SJSA1 (cell line): ENCODE data around the gene RGS6. TPM values are rescaled to one million over a fixed set of nuclear protein-coding genes. Genes with fewer than 3 reads are reported as not detected.

ENCODE experiments used
- DNase-seq, 2 experiments: peaks; one replicate each; pipeline ENCODE4 v3.0.0-alpha.2; 2015 to 2020; ENCODE audit warnings: low spot score in 2 of 2, low read depth in 1 of 2
- H3K27ac ChIP-seq: fragments of 250-450 bp; sonication (Bioruptor Pico); 2 replicates; pipeline ENCODE4 v1.5.1; 2020; ENCODE audit warnings: mild to moderate bottlenecking, moderate library complexity
- H3K27me3 ChIP-seq: fragments of 250-450 bp; sonication (Bioruptor Pico); replicated peaks from 2 replicates; pipeline ENCODE4 v1.5.1; 2020; ENCODE audit warnings: mild to moderate bottlenecking, moderate library complexity
- H3K36me3 ChIP-seq: fragments of 250-450 bp; sonication (Bioruptor Pico); 2 replicates; pipeline ENCODE4 v1.5.1; 2020; ENCODE audit warnings: mild to moderate bottlenecking
- H3K4me1 ChIP-seq: fragments of 250-450 bp; sonication (Bioruptor Pico); replicated peaks from 2 replicates; pipeline ENCODE4 v1.6.1; 2021; ENCODE audit warnings: mild to moderate bottlenecking
- H3K4me3 ChIP-seq: fragments of 250-450 bp; sonication (Bioruptor Pico); 2 replicates; pipeline ENCODE4 v1.5.1; 2020; ENCODE audit warnings: mild to moderate bottlenecking
- H3K9me3 ChIP-seq: fragments of 250-450 bp; sonication (Bioruptor Pico); replicated peaks from 2 replicates; pipeline ENCODE4 v1.5.1; 2020; ENCODE audit warnings: mild to moderate bottlenecking
- total RNA-seq: library from RNA; depleted of rRNA; stranded (reverse); fragments of >200 nt; shearing (Covaris generic); gene quantifications from 2 replicates; pipeline ENCODE4 v1.2.3, GENCODE V29; 2014

RGS6 gene
- total RNA-seq, 1 experiment from 2014 or later = not detected

DNA sequence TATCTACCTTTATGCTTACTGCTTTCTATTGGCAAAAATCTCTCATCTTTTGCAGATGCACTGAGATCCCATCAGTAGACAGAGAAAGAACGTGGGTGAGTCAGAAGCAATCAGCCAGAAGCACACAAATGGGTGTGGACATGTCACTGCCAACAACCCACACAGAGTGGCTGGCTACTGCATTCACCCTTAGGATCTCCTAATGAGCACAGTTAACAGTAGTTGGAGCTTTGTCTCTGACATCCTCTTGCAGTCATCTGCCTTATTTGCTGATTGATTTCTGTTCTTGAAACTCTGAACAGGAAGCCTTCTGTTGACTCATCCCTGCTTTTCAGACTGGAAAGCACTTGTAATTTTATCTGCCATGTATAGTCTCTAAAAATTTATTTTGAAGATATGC, 117.2 kb downstream of the RGS6 start:
- DNase-seq = no peak
- Histone ChIP-seq H3K4me1 (no peaks in the 10 kb centered on the region), H3K9me3 (no peaks in the 10 kb centered on the region), H3K4me3 (no peak overlapping the region), H3K27me3 (no peaks in the 10 kb centered on the region), H3K27ac (no peak overlapping the region), H3K36me3 (no peaks in the 10 kb centered on the region)

DNA sequence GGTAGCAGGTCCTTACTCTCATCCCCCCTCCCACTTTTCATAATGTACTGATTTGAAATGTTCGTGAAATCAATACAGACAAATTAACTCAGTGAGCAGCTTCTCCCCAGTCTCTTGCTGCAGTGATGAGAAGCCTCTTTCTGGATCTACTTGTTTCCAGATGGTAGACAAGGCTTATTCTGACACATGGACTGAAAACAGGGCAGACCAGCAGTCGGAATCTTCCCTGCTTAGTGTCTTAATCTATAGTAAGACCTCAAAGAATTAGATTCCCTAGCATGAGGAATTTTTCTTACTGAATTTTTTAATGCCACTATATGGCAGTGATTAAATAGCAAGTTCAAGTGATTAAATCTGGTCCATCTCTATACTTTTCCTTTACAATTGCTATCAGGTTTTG, 120.1 kb downstream of the RGS6 start:
- Histone ChIP-seq H3K36me3 (no peaks in the 10 kb centered on the region), H3K27me3 (no peaks in the 10 kb centered on the region)

DNA sequence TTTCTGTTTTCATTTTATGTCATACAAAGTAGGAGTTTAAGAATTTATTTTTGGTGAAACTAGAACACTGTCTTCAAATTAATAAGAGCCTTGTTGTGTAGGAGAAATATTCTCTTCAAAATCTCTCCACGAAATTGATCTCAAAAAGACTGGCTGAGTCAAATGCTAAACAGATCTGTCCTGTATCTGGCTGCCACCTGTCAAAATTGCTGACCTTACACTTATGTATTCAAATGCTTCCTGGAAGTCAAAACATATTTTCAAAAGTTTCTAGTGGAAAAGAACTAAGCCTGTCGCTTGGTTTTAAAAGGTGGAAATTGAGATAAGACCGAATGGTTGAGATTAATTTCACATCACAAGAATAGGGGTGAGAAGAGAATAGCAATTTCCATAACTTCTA, 121.4 kb downstream of the RGS6 start:
- Histone ChIP-seq H3K4me1 (no peaks in the 10 kb centered on the region), H3K9me3 (no peaks in the 10 kb centered on the region), H3K27ac (no peak overlapping the region), H3K4me3 (no peak overlapping the region), H3K27me3 (no peaks in the 10 kb centered on the region; the same call in 1 of the 2 replicates), H3K36me3 (no peaks in the 10 kb centered on the region)
- DNase-seq = no peak

More for the DNA sequence above, 120.1 kb downstream of the RGS6 start:
- Histone ChIP-seq H3K4me3 (no peak overlapping the region), H3K4me1 (no peaks in the 10 kb centered on the region), H3K27ac (no peak overlapping the region), H3K9me3 (no peaks in the 10 kb centered on the region)
- DNase-seq = no peak

DNA sequence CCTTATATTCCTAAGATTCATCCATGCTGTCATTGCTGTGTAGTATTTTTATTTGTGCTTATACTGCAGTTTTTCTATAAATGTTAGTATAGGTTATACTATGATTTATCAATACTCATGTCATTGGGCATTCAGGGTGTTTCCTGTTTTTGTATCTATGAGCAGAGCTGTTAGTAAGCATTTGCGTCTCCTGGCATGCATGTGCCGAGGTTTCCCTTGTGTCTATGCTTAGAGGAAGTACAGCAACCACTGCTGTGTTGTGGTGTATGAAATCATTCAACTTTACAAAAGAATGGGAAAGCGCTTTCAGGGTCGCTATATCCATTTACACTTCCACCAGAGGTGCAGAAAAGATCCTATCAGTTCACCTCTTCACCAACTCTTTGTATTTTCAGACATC, 122.7 kb downstream of the RGS6 start:
- no peaks in the 10 kb centered on the region; the same call in 1 of the 2 replicates for H3K27me3 ChIP-seq
- no peaks in the 10 kb centered on the region for H3K4me1 ChIP-seq
- no peak overlapping the region for H3K27ac ChIP-seq
- no peak overlapping the region for H3K4me3 ChIP-seq
- no peak for DNase-seq
- H3K9me3 ChIP-seq = no peaks in the 10 kb centered on the region
- H3K36me3 ChIP-seq = no peaks in the 10 kb centered on the region

DNA sequence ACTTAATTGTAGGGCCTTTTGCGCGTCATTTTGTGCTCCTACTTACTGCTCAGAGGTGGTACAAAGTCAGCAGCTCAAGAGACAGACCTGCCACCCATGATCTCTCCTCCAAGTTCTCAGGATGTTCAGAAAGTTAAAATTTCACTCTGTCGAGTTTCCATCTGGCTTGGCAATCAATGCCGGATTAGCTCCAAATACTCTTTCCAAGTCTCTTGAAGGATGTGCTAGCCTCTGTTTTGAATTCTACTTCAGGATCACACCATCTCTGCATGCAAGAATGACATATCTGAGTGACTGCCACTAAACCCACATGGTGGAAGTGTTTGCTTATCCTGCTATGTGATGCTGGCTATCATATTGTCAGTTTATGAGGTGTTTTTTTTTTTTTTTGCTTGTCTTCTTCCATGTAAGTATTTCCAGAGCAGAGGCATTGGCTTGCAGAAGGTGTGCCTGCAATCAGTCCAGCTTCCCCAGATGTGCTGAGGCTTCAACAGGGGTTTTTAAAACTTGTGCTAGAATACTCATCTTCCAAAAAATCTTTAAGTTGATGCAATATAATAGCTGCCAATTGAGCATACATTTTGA, 125.6 kb downstream of the RGS6 start:
- H3K36me3 ChIP-seq = no peaks in the 10 kb centered on the region
- H3K27ac ChIP-seq = no peak overlapping the region
- no peaks in the 10 kb centered on the region for H3K4me1 ChIP-seq
- H3K9me3 ChIP-seq = no peaks in the 10 kb centered on the region
- no peaks in the 10 kb centered on the region; the same call in 1 of the 2 replicates for H3K27me3 ChIP-seq
- no peak for DNase-seq
- no peak overlapping the region for H3K4me3 ChIP-seq

DNA sequence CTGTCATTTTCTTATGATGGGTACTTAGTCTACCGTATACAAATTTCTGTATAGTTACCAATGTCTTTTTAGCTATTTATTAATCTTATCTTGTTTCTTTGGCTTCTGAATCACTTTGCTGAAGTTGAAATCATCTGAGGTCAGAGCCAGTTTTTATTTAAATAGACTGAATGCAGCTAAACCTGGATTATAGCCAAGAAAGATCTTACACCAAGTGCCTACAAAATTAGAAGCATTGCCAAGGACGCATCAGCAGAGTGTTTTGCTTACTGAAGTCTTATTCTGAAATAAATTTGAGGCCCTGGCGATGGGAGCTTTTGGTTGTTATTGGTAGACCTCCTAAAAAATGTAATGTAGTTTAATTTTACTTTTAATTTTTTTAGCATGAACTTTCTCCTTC, 128.2 kb downstream of the RGS6 start:
- Histone ChIP-seq H3K27ac (no peak overlapping the region), H3K9me3 (no peaks in the 10 kb centered on the region), H3K36me3 (no peaks in the 10 kb centered on the region)

DNA sequence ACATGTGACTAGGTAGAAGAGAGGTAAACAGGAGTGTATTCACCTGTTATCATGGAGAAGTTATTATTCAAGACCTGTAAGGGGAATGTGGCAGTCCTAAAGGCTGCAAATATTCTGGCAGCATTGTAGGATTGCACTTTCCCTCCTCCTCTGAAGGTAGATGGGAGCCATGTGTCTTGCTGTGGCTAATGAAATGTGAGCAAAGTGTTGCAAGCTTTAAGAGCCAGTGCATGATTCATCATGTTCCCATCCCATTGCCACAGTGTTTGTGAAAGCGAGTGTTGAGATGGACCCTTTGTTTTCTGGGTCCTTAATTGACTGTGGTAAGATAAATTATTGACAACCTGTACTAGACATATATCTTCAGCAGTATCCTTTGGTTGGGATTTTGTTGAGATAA, 128.7 kb downstream of the RGS6 start:
- no peak for DNase-seq
- Histone ChIP-seq H3K27ac (no peak overlapping the region), H3K27me3 (no peaks in the 10 kb centered on the region; the same call in 1 of the 2 replicates), H3K4me1 (no peaks in the 10 kb centered on the region), H3K4me3 (no peak overlapping the region), H3K36me3 (no peaks in the 10 kb centered on the region), H3K9me3 (no peaks in the 10 kb centered on the region)

More for the DNA sequence above, 128.2 kb downstream of the RGS6 start:
- Histone ChIP-seq H3K4me3 (no peak overlapping the region), H3K4me1 (no peaks in the 10 kb centered on the region), H3K27me3 (no peaks in the 10 kb centered on the region; the same call in 1 of the 2 replicates)
- no peak for DNase-seq

DNA sequence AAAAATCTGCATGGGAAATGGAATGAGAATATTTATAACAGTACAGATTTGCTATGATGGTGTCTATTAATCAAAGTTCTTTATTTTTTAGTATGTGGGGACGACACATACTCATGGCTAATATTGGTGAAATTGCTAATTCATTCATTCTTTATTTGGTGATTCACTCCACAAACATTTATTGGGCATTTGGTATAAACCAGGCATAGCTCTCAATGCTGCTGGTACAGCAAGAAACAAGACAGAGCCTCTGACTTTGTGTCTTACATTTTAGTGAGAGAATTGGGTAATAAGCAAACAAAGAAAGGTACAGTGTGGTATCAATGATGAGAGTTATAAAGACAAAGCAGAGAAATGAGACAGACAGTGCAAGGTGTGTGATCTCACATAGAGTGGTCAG, 129.5 kb downstream of the RGS6 start:
- Histone ChIP-seq H3K36me3 (no peaks in the 10 kb centered on the region), H3K27me3 (no peaks in the 10 kb centered on the region; the same call in 1 of the 2 replicates), H3K4me1 (no peaks in the 10 kb centered on the region), H3K4me3 (no peak overlapping the region), H3K27ac (no peak overlapping the region), H3K9me3 (no peaks in the 10 kb centered on the region)
- DNase-seq = no peak

DNA sequence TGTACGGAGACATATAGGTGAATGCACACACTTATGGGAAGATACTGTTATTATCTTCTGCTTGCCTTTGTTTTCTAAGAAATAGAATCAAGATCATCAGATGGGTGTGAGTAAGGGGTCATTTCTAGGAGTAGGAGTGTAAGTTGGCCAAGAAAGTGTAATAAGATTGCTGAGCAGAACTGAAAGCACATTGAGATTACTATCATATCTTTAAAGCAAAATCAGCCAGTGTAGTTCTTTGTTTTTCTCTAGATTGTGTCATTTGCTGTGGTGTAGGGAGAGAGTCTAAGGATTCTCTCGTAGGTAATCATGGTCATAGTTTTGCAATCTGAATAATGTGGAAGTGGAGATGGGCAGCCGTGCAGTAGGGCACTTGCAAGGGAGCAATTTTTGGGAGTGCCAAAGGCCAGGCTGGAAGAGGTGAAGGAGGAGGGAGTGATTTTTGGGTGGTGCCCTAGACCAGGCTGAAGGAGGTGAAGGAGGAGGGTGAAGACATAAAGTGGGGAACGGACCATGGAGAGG, 131.6 kb downstream of the RGS6 start:
- DNase-seq = no peak
- H3K4me3 ChIP-seq = no peak overlapping the region
- H3K27ac ChIP-seq = no peak overlapping the region
- no peaks in the 10 kb centered on the region for H3K9me3 ChIP-seq
- H3K36me3 ChIP-seq = no peaks in the 10 kb centered on the region
- no peaks in the 10 kb centered on the region for H3K27me3 ChIP-seq
- no peaks in the 10 kb centered on the region for H3K4me1 ChIP-seq

DNA sequence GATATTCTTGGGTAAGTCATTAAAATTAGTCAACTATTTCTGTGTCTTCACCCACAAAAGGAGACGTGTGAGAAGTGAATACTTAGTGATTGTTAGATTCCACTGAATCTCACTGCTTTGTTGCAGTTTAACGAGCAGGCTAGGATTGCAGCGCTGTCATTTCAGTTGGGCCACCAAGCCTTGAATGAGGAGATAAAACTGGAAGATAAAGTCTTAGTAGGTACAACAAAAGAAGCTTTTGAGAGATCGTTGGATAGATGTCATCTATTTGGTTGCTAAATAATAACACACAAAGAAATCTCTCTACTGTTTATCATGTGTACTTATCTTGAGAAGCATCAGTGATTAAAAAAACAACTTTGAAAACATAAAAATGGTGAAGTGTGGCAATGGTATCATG, 132.3 kb downstream of the RGS6 start:
- Histone ChIP-seq H3K27me3 (no peaks in the 10 kb centered on the region), H3K4me1 (no peaks in the 10 kb centered on the region), H3K27ac (no peak overlapping the region), H3K9me3 (no peaks in the 10 kb centered on the region), H3K4me3 (no peak overlapping the region), H3K36me3 (no peaks in the 10 kb centered on the region)
- DNase-seq = no peak

DNA sequence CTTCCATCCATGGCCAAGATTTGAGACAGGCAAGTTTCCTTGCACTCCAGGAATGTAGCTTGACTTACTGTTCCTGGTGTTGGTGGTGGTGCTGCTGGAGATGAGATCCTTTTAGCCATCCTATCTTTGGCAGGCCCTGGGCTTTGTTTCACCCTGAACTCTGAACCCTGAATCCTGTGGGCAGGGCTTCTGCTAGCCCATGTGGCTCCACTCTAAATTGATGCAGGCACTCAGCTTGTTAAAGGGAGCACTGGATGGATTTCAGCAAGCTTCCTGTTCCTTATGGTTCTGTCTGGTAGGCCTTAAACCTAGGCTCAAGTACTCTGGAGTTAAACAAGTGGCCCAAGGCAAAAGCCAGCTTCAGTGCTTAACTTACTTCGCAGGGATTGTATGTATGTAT, 138.2 kb downstream of the RGS6 start:
- no peak overlapping the region for H3K4me3 ChIP-seq
- no peaks in the 10 kb centered on the region for H3K36me3 ChIP-seq
- H3K27me3 ChIP-seq = no peaks in the 10 kb centered on the region
- DNase-seq = no peak
- no peak overlapping the region for H3K27ac ChIP-seq
- H3K4me1 ChIP-seq = no peaks in the 10 kb centered on the region
- no peaks in the 10 kb centered on the region for H3K9me3 ChIP-seq

DNA sequence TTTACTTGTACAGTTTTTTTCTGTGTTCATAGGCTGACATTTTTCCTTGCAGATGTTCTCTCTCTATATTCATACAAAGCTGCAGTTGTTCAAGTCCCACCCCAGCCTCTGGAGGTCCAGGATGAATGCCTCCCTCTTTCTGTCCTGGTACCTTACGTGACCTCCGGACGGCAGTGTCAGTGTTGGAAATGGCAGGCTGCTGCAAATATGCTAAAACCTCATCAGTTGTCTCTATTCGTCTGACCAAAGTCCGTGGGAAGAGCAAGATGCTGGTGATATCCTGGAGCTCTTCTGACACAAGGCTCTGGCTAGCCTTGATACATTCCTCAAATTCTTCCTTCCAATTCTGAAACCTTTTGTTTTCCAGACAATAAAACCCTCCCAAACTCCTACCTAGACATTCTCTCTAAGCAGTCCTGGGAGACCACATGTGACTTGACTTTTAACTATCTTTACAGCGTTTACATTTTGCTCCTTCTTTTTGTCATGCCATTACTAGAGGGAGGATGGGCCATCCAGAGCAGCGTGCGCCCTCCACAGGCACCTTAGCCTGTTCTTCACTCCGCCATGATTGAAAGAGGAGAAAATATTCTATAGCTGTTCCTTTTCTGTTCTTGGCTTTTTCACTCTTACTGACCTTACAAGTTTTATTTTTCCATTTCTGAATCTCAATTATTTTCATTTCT, 143.6 kb downstream of the RGS6 start:
- no peaks in the 10 kb centered on the region for H3K4me1 ChIP-seq

DNA sequence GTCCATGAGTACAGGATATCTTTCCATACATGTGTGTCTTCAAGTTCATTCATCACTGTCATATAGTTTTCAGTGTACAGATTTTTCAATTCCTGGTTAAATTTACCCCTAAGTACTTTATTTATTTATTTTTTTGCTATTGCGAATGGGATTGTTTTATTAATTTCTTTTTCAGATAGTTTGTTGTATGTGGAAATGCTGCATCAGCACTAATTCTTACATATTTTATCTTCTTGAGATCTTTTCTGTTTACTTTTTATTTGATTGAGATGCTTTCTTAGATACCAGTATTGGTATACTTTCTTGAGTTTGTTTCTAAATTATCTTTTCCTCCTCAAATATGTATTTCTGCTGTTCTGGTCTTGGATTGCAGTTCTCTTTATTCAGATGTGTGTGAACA, 148.9 kb downstream of the RGS6 start:
- no peak overlapping the region for H3K4me3 ChIP-seq
- no peak for DNase-seq
- H3K9me3 ChIP-seq = no peaks in the 10 kb centered on the region
- H3K27ac ChIP-seq = no peak overlapping the region
- H3K4me1 ChIP-seq = no peaks in the 10 kb centered on the region
- no peaks in the 10 kb centered on the region for H3K27me3 ChIP-seq
- no peaks in the 10 kb centered on the region for H3K36me3 ChIP-seq

More for the DNA sequence above, 143.6 kb downstream of the RGS6 start:
- Histone ChIP-seq H3K9me3 (no peaks in the 10 kb centered on the region), H3K36me3 (no peaks in the 10 kb centered on the region), H3K27me3 (no peaks in the 10 kb centered on the region), H3K27ac (no peak overlapping the region), H3K4me3 (no peak overlapping the region)
- DNase-seq = no peak

DNA sequence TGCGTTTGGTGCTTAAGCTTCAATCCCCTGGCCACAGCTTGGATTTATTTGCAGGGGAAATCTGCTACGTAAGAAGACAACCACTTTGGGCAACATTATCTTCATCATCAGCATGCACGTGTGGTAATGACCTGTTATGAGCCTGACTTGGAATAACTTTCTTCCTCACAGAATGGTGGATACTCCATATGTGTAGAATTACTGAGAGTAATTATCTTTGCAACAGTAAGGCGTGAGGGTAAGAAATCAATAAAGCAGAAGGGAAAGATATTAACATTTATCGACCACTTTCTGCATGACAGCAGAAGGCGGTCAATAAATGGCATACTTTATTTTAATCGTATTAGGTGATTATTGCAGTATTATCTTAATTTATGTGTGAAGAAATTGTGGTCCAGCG, 152.7 kb downstream of the RGS6 start:
- Histone ChIP-seq H3K27me3 (0 out of 2 replicates have a peak, but pooled peaks cover 3% of the 10 kb centered on the region), H3K4me3 (no peak overlapping the region), H3K4me1 (no peaks in the 10 kb centered on the region), H3K9me3 (no peaks in the 10 kb centered on the region), H3K36me3 (no peaks in the 10 kb centered on the region), H3K27ac (no peak overlapping the region)
- no peak for DNase-seq
